ENCODE data around the gene BRF1.

- no peak for TF ChIP-seq GATA3 (IDR thresholded peaks at IDR 0.05; ENCODE audit: low read depth, low read length)
- no peak for TF ChIP-seq GATA2 (IDR thresholded peaks at IDR 0.05; ENCODE audit: low read depth, low read length)
Observed at GRCh38 chr14:105268736-105269354, 32.0 kb downstream of the BRF1 start.

All from SH-SY5Y (cell line).